Endometrial microvascular endothelial cells (primary cell): Measurements from ENCODE around the gene ARHGAP40. TPM values are rescaled to one million over a fixed set of nuclear protein-coding genes. Genes with fewer than 3 reads are reported as not detected.

Experiments used
- total RNA-seq: library from RNA; depleted of rRNA; stranded (reverse); fragments of >200 nt; gene quantifications from one replicate; pipeline ENCODE4 v1.2.3, GENCODE V29; 2015; ENCODE audit errors: inconsistent ontology term

ARHGAP40 gene
- total RNA-seq, 1 donor from 2014 or later, result 0.19 TPM

Other genes with a start within 250 kb of the ARHGAP40 start
- gene SNHG17, start 166.5 kb upstream of the ARHGAP40 start, total RNA-seq, result 14.3 TPM
- 24.3 TPM for gene RALGAPB, start 129.0 kb upstream of the ARHGAP40 start, total RNA-seq
- not detected for gene ADIG, start 20.6 kb upstream of the ARHGAP40 start, total RNA-seq
- gene SLC32A1, start 122.7 kb downstream of the ARHGAP40 start, total RNA-seq, result not detected
- 7.3 TPM for gene ACTR5, start 146.7 kb downstream of the ARHGAP40 start, total RNA-seq
- 15.5 TPM for gene PPP1R16B, start 203.9 kb downstream of the ARHGAP40 start, total RNA-seq